ENCODE data around the gene GCAT. TPM values are rescaled to one million over a fixed set of nuclear protein-coding genes. Genes with fewer than 3 reads are reported as not detected.

The GCAT gene
- total RNA-seq, 1 donor from 2014 or later: 7.6 TPM

DNA sequence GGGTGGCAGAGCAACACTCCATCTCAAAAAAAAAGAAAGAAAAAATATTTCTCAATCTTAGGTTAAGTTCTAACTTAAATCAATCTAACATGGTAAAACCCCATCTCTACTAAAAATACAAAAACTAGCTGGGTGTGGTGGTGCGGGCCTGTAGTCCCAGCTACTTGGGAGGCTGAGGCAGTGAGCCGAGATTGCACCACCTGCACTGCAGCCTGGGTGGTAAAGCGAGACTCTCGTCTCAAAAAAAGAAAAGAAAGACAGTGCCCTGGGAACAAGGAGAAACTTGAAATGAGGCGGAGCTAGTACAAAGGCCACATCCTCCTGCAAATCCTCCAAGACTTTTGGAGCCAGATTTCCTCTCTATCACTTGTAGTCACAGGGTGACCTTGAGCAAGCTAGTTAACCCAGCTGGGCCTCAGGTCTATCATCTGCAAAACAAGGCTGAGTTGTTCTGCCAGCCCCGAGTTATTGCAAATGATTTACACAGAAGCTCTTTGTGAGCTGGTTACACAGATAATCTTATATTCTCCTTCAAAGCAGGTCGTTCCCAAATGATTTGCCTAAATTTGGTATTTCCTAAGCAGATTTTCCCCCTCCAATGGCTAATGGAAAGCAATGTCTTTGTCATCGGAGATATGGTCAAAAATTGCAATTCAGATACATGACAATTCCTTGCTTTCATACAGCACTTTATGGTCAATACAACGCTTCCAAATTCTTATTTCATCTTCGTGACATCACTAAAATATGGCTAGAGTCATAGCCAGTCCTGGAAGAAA, 34.5 kb downstream of the GCAT start:
- Histone ChIP-seq H3K27ac (no peak overlapping the region), H3K4me3 (no peak overlapping the region), H3K4me1 (peaks cover 17% of the 10 kb centered on the region), H3K9me3 (no peaks in the 10 kb centered on the region), H3K27me3 (no peaks in the 10 kb centered on the region), H3K36me3 (peaks cover 0 to 25% of the 10 kb centered on the region in 2 donors)
- intact Hi-C loops (cut with DNase I): no loop called here
- DNase-seq (ENCODE audit: extremely low spot score in 2 of 2): no peak
- TF ChIP-seq, protein P1, sequence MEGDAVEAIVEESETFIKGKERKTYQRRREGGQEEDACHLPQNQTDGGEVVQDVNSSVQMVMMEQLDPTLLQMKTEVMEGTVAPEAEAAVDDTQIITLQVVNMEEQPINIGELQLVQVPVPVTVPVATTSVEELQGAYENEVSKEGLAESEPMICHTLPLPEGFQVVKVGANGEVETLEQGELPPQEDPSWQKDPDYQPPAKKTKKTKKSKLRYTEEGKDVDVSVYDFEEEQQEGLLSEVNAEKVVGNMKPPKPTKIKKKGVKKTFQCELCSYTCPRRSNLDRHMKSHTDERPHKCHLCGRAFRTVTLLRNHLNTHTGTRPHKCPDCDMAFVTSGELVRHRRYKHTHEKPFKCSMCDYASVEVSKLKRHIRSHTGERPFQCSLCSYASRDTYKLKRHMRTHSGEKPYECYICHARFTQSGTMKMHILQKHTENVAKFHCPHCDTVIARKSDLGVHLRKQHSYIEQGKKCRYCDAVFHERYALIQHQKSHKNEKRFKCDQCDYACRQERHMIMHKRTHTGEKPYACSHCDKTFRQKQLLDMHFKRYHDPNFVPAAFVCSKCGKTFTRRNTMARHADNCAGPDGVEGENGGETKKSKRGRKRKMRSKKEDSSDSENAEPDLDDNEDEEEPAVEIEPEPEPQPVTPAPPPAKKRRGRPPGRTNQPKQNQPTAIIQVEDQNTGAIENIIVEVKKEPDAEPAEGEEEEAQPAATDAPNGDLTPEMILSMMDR (IDR thresholded peaks at IDR 0.05): no peak
- TF ChIP-seq POLR2A (IDR thresholded peaks at IDR 0.05) (no peak), POLR2AphosphoS5 (IDR thresholded peaks at IDR 0.05; ENCODE audit: insufficient read depth in 1 of 2, low read depth in 1 of 2) (no peak)

DNA sequence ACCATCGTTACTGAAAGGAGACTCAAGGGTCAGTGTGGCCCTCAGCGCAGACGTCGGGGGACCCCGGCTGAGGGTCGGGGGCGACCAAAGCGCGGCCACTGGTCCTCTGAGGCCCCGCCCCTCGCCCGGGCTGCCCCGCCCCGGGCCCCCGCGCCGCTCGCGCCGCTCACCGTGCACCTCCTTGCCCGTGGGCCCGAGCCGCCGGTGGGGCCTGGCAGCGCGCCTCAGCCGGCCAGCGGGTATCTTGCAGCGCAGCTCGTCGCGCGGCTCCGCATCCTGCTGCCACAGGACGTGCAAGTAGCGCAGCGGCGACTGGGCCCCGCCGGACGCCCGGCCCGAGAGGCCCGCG, 36.0 kb downstream of the GCAT start:
- no peak for DNase-seq (ENCODE audit: extremely low spot score in 2 of 2)
- peaks cover 0 to 10% of the 10 kb centered on the region in 2 donors for H3K36me3 ChIP-seq
- intact Hi-C loops (cut with DNase I): no loop called here
- H3K9me3 ChIP-seq: no peaks in the 10 kb centered on the region
- H3K4me3 ChIP-seq: peak overlapping the region; percentile 73 to 84
- H3K4me1 ChIP-seq: peaks cover 29% of the 10 kb centered on the region
- H3K27ac ChIP-seq: peak overlapping the region; percentile 75
- TF ChIP-seq POLR2AphosphoS5 (IDR thresholded peaks at IDR 0.05; ENCODE audit: insufficient read depth in 1 of 2, low read depth in 1 of 2) (no peak), POLR2A (IDR thresholded peaks at IDR 0.05) (no peak)
- TF ChIP-seq, protein P1 (IDR thresholded peaks at IDR 0.05): no peak
- H3K27me3 ChIP-seq: no peaks in the 10 kb centered on the region

DNA sequence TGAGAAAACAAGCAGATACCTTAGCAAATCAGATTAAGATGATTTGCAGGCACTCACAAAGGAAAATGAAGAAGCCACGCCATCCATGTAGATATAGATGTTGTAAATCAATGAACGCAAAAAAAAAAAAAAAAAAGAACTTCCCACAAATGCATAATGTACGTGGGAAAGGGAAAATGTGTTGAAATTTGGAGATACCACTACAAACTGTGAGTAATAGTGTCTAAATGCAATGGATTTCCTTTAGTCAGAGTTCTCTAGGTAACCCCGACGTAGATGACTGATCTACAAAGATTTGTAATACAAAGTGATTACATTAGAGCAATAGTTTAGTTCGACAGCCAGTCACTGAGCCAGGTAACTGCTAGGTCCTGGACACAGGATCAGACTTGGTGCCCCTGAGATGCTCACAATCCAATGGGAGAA, 37.2 kb downstream of the GCAT start:
- H3K27ac ChIP-seq: peak overlapping the region; percentile 75
- H3K4me3 ChIP-seq: peak overlapping the region; percentile 73 to 84
- no peak for DNase-seq (ENCODE audit: extremely low spot score in 2 of 2)
- H3K27me3 ChIP-seq: no peaks in the 10 kb centered on the region
- TF ChIP-seq, protein P1 (IDR thresholded peaks at IDR 0.05): no peak
- TF ChIP-seq POLR2A (IDR thresholded peaks at IDR 0.05): no peak
- TF ChIP-seq POLR2AphosphoS5 (IDR thresholded peaks at IDR 0.05; ENCODE audit: insufficient read depth in 1 of 2, low read depth in 1 of 2): no peak
- H3K9me3 ChIP-seq: no peaks in the 10 kb centered on the region
- no peaks in the 10 kb centered on the region for H3K36me3 ChIP-seq
- intact Hi-C loops (cut with DNase I): no loop called here
- H3K4me1 ChIP-seq: peaks cover 33% of the 10 kb centered on the region

DNA sequence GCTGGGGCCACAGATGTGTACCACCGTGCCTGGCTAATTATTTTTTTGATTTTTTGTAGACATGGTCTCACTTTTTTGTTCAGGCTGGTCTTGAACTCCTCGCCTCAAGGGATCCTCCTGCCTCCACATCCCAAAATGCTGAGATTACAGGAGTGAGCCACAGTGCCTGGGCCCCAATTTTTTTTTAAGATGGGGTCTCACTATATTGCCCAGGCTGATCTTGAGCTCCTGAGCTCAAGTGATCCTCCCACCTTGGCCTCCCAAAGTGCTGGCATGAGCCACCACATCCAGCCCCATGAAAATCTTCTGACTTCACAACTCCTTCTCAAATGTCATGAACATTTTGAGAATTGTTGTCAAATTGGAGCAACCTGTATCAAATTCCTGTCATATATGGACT, 38.7 kb downstream of the GCAT start:
- intact Hi-C loops (cut with DNase I): no loop called here
- Histone ChIP-seq H3K27me3 (no peaks in the 10 kb centered on the region), H3K27ac (no peak overlapping the region), H3K9me3 (no peaks in the 10 kb centered on the region), H3K4me3 (no peak overlapping the region), H3K4me1 (peaks cover 48% of the 10 kb centered on the region), H3K36me3 (peaks cover 0 to 5% of the 10 kb centered on the region in 2 donors)
- TF ChIP-seq, protein P1 (IDR thresholded peaks at IDR 0.05): no peak
- TF ChIP-seq POLR2AphosphoS5 (IDR thresholded peaks at IDR 0.05; ENCODE audit: insufficient read depth in 1 of 2, low read depth in 1 of 2): no peak
- TF ChIP-seq POLR2A (IDR thresholded peaks at IDR 0.05): no peak
- no peak for DNase-seq (ENCODE audit: extremely low spot score in 2 of 2)

DNA sequence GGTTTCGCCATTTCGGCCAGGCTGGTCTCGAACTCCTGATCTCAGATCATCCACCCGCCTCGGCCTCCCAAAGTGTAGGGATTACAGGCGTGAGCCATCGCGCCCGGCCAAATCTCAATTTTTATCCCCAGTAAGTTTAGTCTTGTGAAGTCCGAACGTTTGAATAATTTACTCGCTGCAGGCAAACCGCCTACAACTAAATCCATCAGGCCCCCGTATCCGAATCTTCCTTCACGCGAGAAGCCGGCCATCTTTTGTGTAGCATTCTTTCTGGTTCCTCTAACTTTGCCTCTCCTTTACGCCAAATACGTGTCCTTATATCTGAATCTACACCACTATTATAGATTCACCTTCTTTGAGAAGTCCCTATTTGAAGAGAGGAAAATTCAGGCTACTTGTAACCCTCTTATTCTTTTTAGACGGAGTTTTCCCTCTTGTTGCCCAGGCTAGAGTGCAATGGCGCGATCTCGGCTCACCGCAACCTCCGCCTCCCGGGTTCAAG, 40.9 kb downstream of the GCAT start:
- H3K4me3 ChIP-seq: peak overlapping the region; percentile 83 to 90
- intact Hi-C loops (cut with DNase I): no loop called here
- peak overlapping the region; percentile 86 for H3K27ac ChIP-seq
- H3K9me3 ChIP-seq: no peaks in the 10 kb centered on the region
- TF ChIP-seq, protein P1 (IDR thresholded peaks at IDR 0.05): no peak
- TF ChIP-seq POLR2AphosphoS5 (IDR thresholded peaks at IDR 0.05; ENCODE audit: insufficient read depth in 1 of 2, low read depth in 1 of 2) (no peak), POLR2A (IDR thresholded peaks at IDR 0.05) (no peak)
- H3K27me3 ChIP-seq: no peaks in the 10 kb centered on the region
- peaks cover 30% of the 10 kb centered on the region for H3K4me1 ChIP-seq
- no peak for DNase-seq (ENCODE audit: extremely low spot score in 2 of 2)
- H3K36me3 ChIP-seq: peaks cover 0 to 24% of the 10 kb centered on the region in 2 donors

All from vagina (tissue), 2 donors.